ENCODE results near the gene TDRD1.

TDRD1 gene

GRCh38 chr10:114271075-114271778 lies 92.1 kb downstream of the TDRD1 start:
- TF ChIP-seq REST (IDR thresholded peaks at IDR 0.05; ENCODE audit: insufficient read depth in 1 of 2, low read depth in 2 of 2, low read length in 2 of 2) (no peak), FOXP2 (optimal IDR thresholded peaks at IDR 0.05; ENCODE audit: borderline replicate concordance, extremely low read depth, extremely low read length, insufficient read depth) (no peak), SIN3A (IDR thresholded peaks at IDR 0.05; ENCODE audit: borderline replicate concordance, insufficient read depth, low read length) (no peak)

DNA sequence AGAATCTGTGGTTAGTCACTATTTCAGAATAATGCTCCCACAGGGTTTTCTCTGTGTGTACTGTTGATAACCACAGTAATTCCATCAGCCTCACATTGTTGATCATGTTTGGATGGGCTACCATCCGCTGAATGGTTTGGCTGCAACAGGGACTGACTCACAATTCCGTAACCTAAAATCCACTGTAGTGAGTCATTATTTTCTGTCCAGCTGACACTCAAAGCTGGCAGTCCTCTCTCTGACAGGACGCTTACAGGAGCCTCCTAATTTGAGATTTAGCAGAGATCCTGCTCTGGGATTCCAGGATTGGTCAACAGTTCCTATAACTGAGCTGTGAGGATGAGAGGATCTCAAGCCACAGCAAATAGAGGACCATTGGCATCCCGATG lies 92.6 kb downstream of the TDRD1 start:
- no peak for TF ChIP-seq FOXP2 (optimal IDR thresholded peaks at IDR 0.05; ENCODE audit: borderline replicate concordance, extremely low read depth, extremely low read length, insufficient read depth)
- no peak for TF ChIP-seq SIN3A (IDR thresholded peaks at IDR 0.05; ENCODE audit: borderline replicate concordance, insufficient read depth, low read length)
- no peak for TF ChIP-seq TAF1 (IDR thresholded peaks at IDR 0.05; ENCODE audit: borderline replicate concordance, insufficient read depth, low read length)
- no peak for TF ChIP-seq REST (IDR thresholded peaks at IDR 0.05; ENCODE audit: insufficient read depth in 1 of 2, low read depth in 2 of 2, low read length in 2 of 2)
- no peak for TF ChIP-seq POLR2AphosphoS5 (IDR thresholded peaks at IDR 0.05; ENCODE audit: low read depth, low read length)

GRCh38 chr10:114272696-114273095 lies 93.5 kb downstream of the TDRD1 start:
- TF ChIP-seq POLR2AphosphoS5 (IDR thresholded peaks at IDR 0.05; ENCODE audit: low read depth, low read length) (no peak), TAF1 (IDR thresholded peaks at IDR 0.05; ENCODE audit: borderline replicate concordance, insufficient read depth, low read length) (no peak), FOXP2 (optimal IDR thresholded peaks at IDR 0.05; ENCODE audit: borderline replicate concordance, extremely low read depth, extremely low read length, insufficient read depth) (no peak), REST (IDR thresholded peaks at IDR 0.05; ENCODE audit: insufficient read depth in 1 of 2, low read depth in 2 of 2, low read length in 2 of 2) (no peak)

DNA sequence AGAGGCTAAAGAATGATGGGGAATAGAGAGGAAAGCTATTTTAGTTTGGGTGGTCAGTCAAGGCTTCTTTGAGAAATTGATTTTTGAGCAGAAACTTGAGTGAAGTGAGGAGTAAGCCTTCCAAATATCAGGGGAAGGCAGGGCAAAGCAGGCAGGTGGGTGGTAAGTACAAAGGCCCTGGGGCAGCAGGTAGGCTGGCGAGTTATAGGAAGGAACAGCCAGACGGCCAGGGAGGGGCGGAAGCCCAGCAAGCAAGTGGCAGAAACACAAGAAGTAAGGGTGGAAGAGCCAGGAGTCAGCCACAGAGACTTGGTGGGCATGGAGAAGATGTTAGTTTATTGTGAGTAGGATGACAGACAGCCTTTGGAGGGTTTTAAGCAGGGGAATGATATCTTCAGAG lies 94.8 kb downstream of the TDRD1 start:
- TF ChIP-seq POLR2AphosphoS5 (IDR thresholded peaks at IDR 0.05; ENCODE audit: low read depth, low read length) = no peak
- TF ChIP-seq SIN3A (IDR thresholded peaks at IDR 0.05; ENCODE audit: borderline replicate concordance, insufficient read depth, low read length) = no peak
- no peak for TF ChIP-seq TAF1 (IDR thresholded peaks at IDR 0.05; ENCODE audit: borderline replicate concordance, insufficient read depth, low read length)
- no peak for TF ChIP-seq REST (IDR thresholded peaks at IDR 0.05; ENCODE audit: insufficient read depth in 1 of 2, low read depth in 2 of 2, low read length in 2 of 2)

Measured in PFSK-1 (cell line).